HEK293T (cell line): ENCODE measurements around the gene INHBA.

Experiments
- ARNT ChIP-seq: fragments of 450-650 bp; IDR thresholded peaks from 2 replicates; pipeline ENCODE4 v1.6.1; 2017; ENCODE audit warnings: mild to moderate bottlenecking
- BHLHE40 ChIP-seq: fragments of 450-650 bp; IDR thresholded peaks from 2 replicates; pipeline ENCODE4 v1.6.1; 2016; ENCODE audit warnings: mild to moderate bottlenecking, moderate library complexity, borderline replicate concordance
- CTBP1 ChIP-seq: fragments of 450-650 bp; IDR thresholded peaks from 2 replicates; pipeline ENCODE4 v1.6.1; 2016; ENCODE audit warnings: borderline replicate concordance
- ELF4 ChIP-seq: fragments of 450-650 bp; IDR thresholded peaks from 2 replicates; pipeline ENCODE4 v1.6.1; 2017; ENCODE audit warnings: antibody characterized with exemption
- FOXA1 ChIP-seq: fragments of 450-650 bp; IDR thresholded peaks from 2 replicates; pipeline ENCODE4 v1.6.1; 2016; ENCODE audit warnings: mild to moderate bottlenecking
- FOXK2 ChIP-seq: fragments of 450-650 bp; IDR thresholded peaks from 2 replicates; pipeline ENCODE4 v1.6.1; 2016; ENCODE audit warnings: mild to moderate bottlenecking
- HDGF ChIP-seq: fragments of 450-650 bp; IDR thresholded peaks from 2 replicates; pipeline ENCODE4 v1.6.1; 2017; ENCODE audit warnings: antibody characterized with exemption, borderline replicate concordance
- L3MBTL2 ChIP-seq: fragments of 450-650 bp; conservative IDR thresholded peaks from 2 replicates; pipeline ENCODE4 v1.6.1; 2016; ENCODE audit warnings: mild to moderate bottlenecking
- LEF1 ChIP-seq: fragments of 450-650 bp; IDR thresholded peaks from 2 replicates; pipeline ENCODE4 v1.6.1; 2017; ENCODE audit warnings: mild to moderate bottlenecking, borderline replicate concordance
- NFRKB ChIP-seq: fragments of 450-650 bp; IDR thresholded peaks from 2 replicates; pipeline ENCODE4 v1.6.1; 2016; ENCODE audit warnings: mild to moderate bottlenecking, moderate library complexity
- SP1 ChIP-seq: fragments of 450-650 bp; IDR thresholded peaks from 2 replicates; pipeline ENCODE4 v1.6.1; 2017
- SUZ12 ChIP-seq: fragments of 450-650 bp; IDR thresholded peaks from 2 replicates; pipeline ENCODE4 v1.6.1; 2016; ENCODE audit warnings: mild to moderate bottlenecking
- TARDBP ChIP-seq: fragments of 450-650 bp; IDR thresholded peaks from 2 replicates; pipeline ENCODE4 v1.6.1; 2016
- ZNF384 ChIP-seq: fragments of 450-650 bp; IDR thresholded peaks from 2 replicates; pipeline ENCODE4 v1.6.1; 2016

DNA sequence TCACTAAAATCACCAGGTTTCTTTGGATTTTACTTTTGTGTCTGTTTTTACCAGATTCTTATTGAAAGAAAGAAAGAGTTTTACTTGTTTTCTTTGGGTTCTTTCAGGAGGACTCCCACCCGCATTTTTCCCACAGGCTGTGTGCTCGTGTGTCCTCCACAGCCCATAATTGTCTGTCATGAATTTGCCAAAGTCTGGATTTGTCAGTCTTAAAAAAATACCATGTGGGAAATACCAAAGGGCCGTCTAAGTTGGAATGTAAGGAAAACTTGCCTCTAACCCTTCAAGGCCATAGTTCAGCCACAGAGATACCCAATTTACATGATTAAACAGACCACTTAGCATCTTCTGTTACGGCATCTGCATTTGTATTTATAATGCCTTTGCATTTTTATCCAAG lies 41.3 kb upstream of the INHBA start:
- TF ChIP-seq ARNT (no peak), HDGF (no peak), FOXA1 (no peak), TARDBP (no peak), LEF1 (no peak), FOXK2 (no peak), ZNF384 (no peak), SUZ12 (no peak), NFRKB (no peak), CTBP1 (no peak), SP1 (no peak), L3MBTL2 (no peak), BHLHE40 (no peak), ELF4 (no peak)
